Activated T-cell treated with anti-CD3 and anti-CD28 coated beads, Interleukin-2, amount 50 U/mL, for 72 hours (primary cell): ENCODE measurements around the gene SERPINF2. TPM values are rescaled to one million over a fixed set of nuclear protein-coding genes. Genes with fewer than 3 reads are reported as not detected.
"Not testable (repeated sequence)": the region's sequence is repeated elsewhere in the genome, so short reads cannot be mapped to it uniquely, and the experiment has no call there.

Experiments
- ATAC-seq, 2 donors: fragments of 150-1000 bp; cut with Tn5 transposase; replicated peaks in 1 of 2; 2 replicates each; pipeline ENCODE4 v1.10.0; 2021; ENCODE audit warnings: moderate library complexity in 2 of 2, mild to moderate bottlenecking in 1 of 2
- DNase-seq, 2 donors: peaks; one replicate each; pipeline ENCODE4 v3.0.0; 2021 to 2022; ENCODE audit warnings: mixed read lengths in 1 of 2
- H3K27ac Mint-ChIP-seq: one replicate; pipeline ENCODE4 v1.8.0; 2022; ENCODE audit warnings: mild to moderate bottlenecking, moderate library complexity, mixed read lengths
- H3K27me3 Mint-ChIP-seq: one replicate; pipeline ENCODE4 v1.8.0; 2022; ENCODE audit warnings: low read depth, mixed read lengths
- H3K36me3 Mint-ChIP-seq, 2 donors: one replicate each; pipeline ENCODE4 v1.8.0; 2022; ENCODE audit warnings: mixed read lengths in 2 of 2, mild to moderate bottlenecking in 1 of 2; ENCODE audit not compliant: insufficient read depth in 2 of 2
- H3K4me1 Mint-ChIP-seq: one replicate; pipeline ENCODE4 v1.8.0; 2022; ENCODE audit warnings: low read depth, mixed read lengths
- H3K4me3 Mint-ChIP-seq, 2 donors: one replicate each; pipeline ENCODE4 v1.8.0; 2022; ENCODE audit warnings: mild to moderate bottlenecking in 2 of 2, mixed read lengths in 2 of 2, moderate library complexity in 2 of 2
- H3K9me3 Mint-ChIP-seq, 2 donors: one replicate each; pipeline ENCODE4 v1.8.0; 2022; ENCODE audit warnings: mixed read lengths in 2 of 2
- total RNA-seq, 2 donors: library from RNA; stranded (reverse); gene quantifications; one replicate each; pipeline ENCODE4 v1.2.3, GENCODE V29; 2022

The SERPINF2 gene
- total RNA-seq, 2 donors from 2014 or later = 0.89 to 1.6 TPM

- Mint-ChIP-seq H3K36me3 (no peaks in the 10 kb centered on the region), H3K27me3 (no peaks in the 10 kb centered on the region), H3K27ac (no peak overlapping the region), H3K4me1 (peaks cover 30% of the 10 kb centered on the region), H3K9me3 (no peaks in the 10 kb centered on the region), H3K4me3 (no peak overlapping the region)
- no peak for ATAC-seq
- no peak for DNase-seq
These were observed 9.8 kb upstream of the SERPINF2 start for GRCh38 chr17:1732833-1733321.

GRCh38 chr17:1733759-1734158 lies 8.9 kb upstream of the SERPINF2 start:
- DNase-seq = no peak
- no peak for ATAC-seq
- Mint-ChIP-seq H3K27ac (no peak overlapping the region), H3K4me1 (peaks cover 23% of the 10 kb centered on the region), H3K27me3 (no peaks in the 10 kb centered on the region), H3K36me3 (no peaks in the 10 kb centered on the region), H3K9me3 (no peaks in the 10 kb centered on the region), H3K4me3 (no peak overlapping the region)

GRCh38 chr17:1735418-1735817 lies 7.3 kb upstream of the SERPINF2 start:
- DNase-seq (no peak), ATAC-seq (no peak)
- H3K9me3 Mint-ChIP-seq = no peaks in the 10 kb centered on the region
- H3K27ac Mint-ChIP-seq = no peak overlapping the region
- no peak overlapping the region for H3K4me3 Mint-ChIP-seq
- H3K4me1 Mint-ChIP-seq = peaks cover 14% of the 10 kb centered on the region
- no peaks in the 10 kb centered on the region for H3K27me3 Mint-ChIP-seq
- H3K36me3 Mint-ChIP-seq = no peaks in the 10 kb centered on the region

- H3K27me3 Mint-ChIP-seq = no peaks in the 10 kb centered on the region
- DNase-seq (no peak), ATAC-seq (no peak)
- no peaks in the 10 kb centered on the region for H3K9me3 Mint-ChIP-seq
- H3K4me1 Mint-ChIP-seq = peaks cover 14% of the 10 kb centered on the region
- no peaks in the 10 kb centered on the region for H3K36me3 Mint-ChIP-seq
- no peak overlapping the region for H3K4me3 Mint-ChIP-seq
- H3K27ac Mint-ChIP-seq = no peak overlapping the region
These were observed 6.8 kb upstream of the SERPINF2 start for GRCh38 chr17:1735834-1736347.

GRCh38 chr17:1736348-1737281 lies 6.1 kb upstream of the SERPINF2 start:
- DNase-seq (peak; percentile 53 to 70), ATAC-seq (peak; percentile 57 to 84)
- Mint-ChIP-seq H3K36me3 (no peaks in the 10 kb centered on the region), H3K4me3 (peak overlapping the region; percentile 40), H3K27ac (peak overlapping the region; percentile 54), H3K4me1 (peaks cover 14% of the 10 kb centered on the region), H3K9me3 (no peaks in the 10 kb centered on the region), H3K27me3 (no peaks in the 10 kb centered on the region)

- Mint-ChIP-seq H3K9me3 (no peaks in the 10 kb centered on the region), H3K27ac (no peak overlapping the region), H3K27me3 (no peaks in the 10 kb centered on the region), H3K4me3 (no peak overlapping the region), H3K4me1 (peaks cover 14% of the 10 kb centered on the region), H3K36me3 (no peaks in the 10 kb centered on the region)
- no peak for ATAC-seq
- DNase-seq = no peak
These were observed 5.0 kb upstream of the SERPINF2 start for GRCh38 chr17:1737531-1738291.

GRCh38 chr17:1741899-1742298 lies 772 bp upstream of the SERPINF2 start:
- not testable (repeated sequence) for H3K9me3 Mint-ChIP-seq, DNase-seq, ATAC-seq, H3K4me3 Mint-ChIP-seq, H3K4me1 Mint-ChIP-seq, H3K27ac Mint-ChIP-seq, H3K36me3 Mint-ChIP-seq, H3K27me3 Mint-ChIP-seq

- Mint-ChIP-seq H3K4me1 (no peaks in the 10 kb centered on the region), H3K4me3 (no peak overlapping the region), H3K9me3 (no peaks in the 10 kb centered on the region), H3K27ac (no peak overlapping the region), H3K36me3 (no peaks in the 10 kb centered on the region), H3K27me3 (no peaks in the 10 kb centered on the region)
- DNase-seq (no peak), ATAC-seq (no peak)
These were observed 393 bp downstream of the SERPINF2 start for GRCh38 chr17:1743088-1743439.

GRCh38 chr17:1744551-1745512 lies 2.2 kb downstream of the SERPINF2 start:
- ATAC-seq = no peak
- Mint-ChIP-seq H3K36me3 (no peaks in the 10 kb centered on the region), H3K4me3 (no peak overlapping the region), H3K4me1 (no peaks in the 10 kb centered on the region), H3K27ac (no peak overlapping the region), H3K27me3 (no peaks in the 10 kb centered on the region), H3K9me3 (no peaks in the 10 kb centered on the region)
- DNase-seq = no peak

- Mint-ChIP-seq H3K36me3 (no peaks in the 10 kb centered on the region), H3K27me3 (no peaks in the 10 kb centered on the region), H3K27ac (no peak overlapping the region), H3K4me3 (no peak overlapping the region), H3K4me1 (no peaks in the 10 kb centered on the region), H3K9me3 (no peaks in the 10 kb centered on the region)
- ATAC-seq (no peak), DNase-seq (no peak)
These were observed 2.9 kb downstream of the SERPINF2 start for GRCh38 chr17:1745513-1746020.

- H3K36me3 Mint-ChIP-seq = no peaks in the 10 kb centered on the region
- no peak overlapping the region for H3K27ac Mint-ChIP-seq
- no peaks in the 10 kb centered on the region for H3K27me3 Mint-ChIP-seq
- DNase-seq = no peak
- H3K4me1 Mint-ChIP-seq = no peaks in the 10 kb centered on the region
- no peaks in the 10 kb centered on the region for H3K9me3 Mint-ChIP-seq
- no peak for ATAC-seq
- H3K4me3 Mint-ChIP-seq = no peak overlapping the region
These were observed 4.4 kb downstream of the SERPINF2 start for GRCh38 chr17:1746975-1747543.

GRCh38 chr17:1750628-1751027 lies 8.0 kb downstream of the SERPINF2 start:
- H3K36me3 Mint-ChIP-seq = no peaks in the 10 kb centered on the region
- no peaks in the 10 kb centered on the region for H3K27me3 Mint-ChIP-seq
- no peaks in the 10 kb centered on the region for H3K4me1 Mint-ChIP-seq
- DNase-seq (no peak), ATAC-seq (no peak)
- H3K27ac Mint-ChIP-seq = no peak overlapping the region
- no peaks in the 10 kb centered on the region for H3K9me3 Mint-ChIP-seq
- H3K4me3 Mint-ChIP-seq = no peak overlapping the region
